HG02943 (cell line): ENCODE measurements around the gene CTDSPL.
"Not testable (repeated sequence)": the region's sequence is repeated elsewhere in the genome, so short reads cannot be mapped to it uniquely, and the experiment has no call there.

ENCODE experiments used
- ATAC-seq: cut with Tn5 transposase; IDR thresholded peaks from one replicate; pipeline ENCODE4 v1.9.1; 2021; ENCODE audit warnings: mild to moderate bottlenecking, low read depth, moderate library complexity; ENCODE audit not compliant: unreplicated experiment

Gene CTDSPL

GRCh38 chr3:37982331-37982730, 120.7 kb downstream of the CTDSPL start:
- no peak for ATAC-seq

GRCh38 chr3:37984051-37984450, 122.4 kb downstream of the CTDSPL start:
- ATAC-seq = no peak

- ATAC-seq = no peak
These were observed 122.9 kb downstream of the CTDSPL start for GRCh38 chr3:37984596-37984995.

GRCh38 chr3:37985637-37986320, 124.1 kb downstream of the CTDSPL start:
- no peak for ATAC-seq

- no peak for ATAC-seq
These were observed 125.0 kb downstream of the CTDSPL start for GRCh38 chr3:37986479-37987314.

- ATAC-seq = no peak
These were observed 125.6 kb downstream of the CTDSPL start for GRCh38 chr3:37987315-37987697.

- no peak for ATAC-seq
These were observed 126.1 kb downstream of the CTDSPL start for GRCh38 chr3:37987751-37988179.

- ATAC-seq = not testable (repeated sequence)
These were observed 126.7 kb downstream of the CTDSPL start for GRCh38 chr3:37988376-37988775.

GRCh38 chr3:37988931-37989525, 127.3 kb downstream of the CTDSPL start:
- no peak for ATAC-seq

- ATAC-seq = no peak
These were observed 128.3 kb downstream of the CTDSPL start for GRCh38 chr3:37989821-37990480.

GRCh38 chr3:37990527-37990926, 128.8 kb downstream of the CTDSPL start, which contains the start of gene VILL:
TSS of gene VILL (plus strand) at chr3:37990786. CDS start at chr3:37993673, 2,887 bp downstream.
- no peak for ATAC-seq

GRCh38 chr3:37991109-37991508, 129.4 kb downstream of the CTDSPL start:
- no peak for ATAC-seq

- no peak for ATAC-seq
These were observed 130.1 kb downstream of the CTDSPL start for GRCh38 chr3:37991823-37992222.

GRCh38 chr3:37992271-37993066, 130.8 kb downstream of the CTDSPL start:
- ATAC-seq = no peak

- no peak for ATAC-seq
These were observed 131.4 kb downstream of the CTDSPL start for GRCh38 chr3:37993067-37993455.

GRCh38 chr3:37993460-37993819, 131.8 kb downstream of the CTDSPL start:
- no peak for ATAC-seq

- peak; percentile 48 for ATAC-seq
These were observed 132.3 kb downstream of the CTDSPL start for GRCh38 chr3:37993820-37994638.

- no peak for ATAC-seq
These were observed 132.9 kb downstream of the CTDSPL start for GRCh38 chr3:37994639-37994972.
